Esophagus muscularis mucosa (tissue), 4 donors: ENCODE results near the gene MTCH1. TPM values are rescaled to one million over a fixed set of nuclear protein-coding genes. Genes with fewer than 3 reads are reported as not detected.
"Not testable (repeated sequence)": the region's sequence is repeated elsewhere in the genome, so short reads cannot be mapped to it uniquely, and the experiment has no call there.

Experiments
- DNase-seq: peaks from one replicate; pipeline ENCODE4 v3.0.0-alpha.2; 2017; ENCODE audit errors: extremely low spot score
- H3K27ac ChIP-seq, 4 donors: fragments of 200-600 bp; sonication (generic); replicated peaks in 1 of 4; 1 replicate in 3 of 4; 2 replicates in 1 of 4; pipeline ENCODE4 v1.5.1; 2016 to 2019; ENCODE audit warnings: mild to moderate bottlenecking in 1 of 4
- H3K27me3 ChIP-seq, 4 donors: fragments of 200-600 bp; sonication (generic); one replicate each; pipeline versions ENCODE4 v1.5.1 to v1.6.0; 2016 to 2019
- H3K36me3 ChIP-seq, 4 donors: fragments of 200-600 bp; sonication (generic); one replicate each; pipeline ENCODE4 v1.5.1; 2016 to 2019
- H3K4me1 ChIP-seq, 4 donors: fragments of 200-600 bp; sonication (generic); one replicate each; pipeline ENCODE4 v1.5.1; 2016 to 2019
- H3K4me3 ChIP-seq, 4 donors: fragments of 200-600 bp; sonication (generic); 1 replicate in 2 of 4; 2 replicates in 2 of 4; pipeline ENCODE4 v1.5.1; 2016 to 2019; ENCODE audit warnings: mild to moderate bottlenecking in 4 of 4, moderate library complexity in 1 of 4
- H3K9me3 ChIP-seq, 4 donors: fragments of 200-600 bp; sonication (generic); 1 replicate in 3 of 4; 2 replicates in 1 of 4; pipeline ENCODE4 v1.5.1; 2016 to 2019
- EP300 ChIP-seq: sonication (generic); formaldehyde crosslinking; IDR thresholded peaks from one replicate; pipeline ENCODE4 v1.6.1; 2017; ENCODE audit warnings: antibody characterized with exemption
- POLR2A ChIP-seq: fragments of 450-650 bp; IDR thresholded peaks from one replicate; pipeline ENCODE4 v1.6.1; 2017; ENCODE audit warnings: antibody characterized with exemption, moderate library complexity, mild to moderate bottlenecking, low read depth
- POLR2AphosphoS5 ChIP-seq, 2 donors: sonication (generic); formaldehyde crosslinking; IDR thresholded peaks; one replicate each; pipeline ENCODE4 v1.6.1; 2017; ENCODE audit warnings: antibody characterized with exemption in 2 of 2
- WGBS: methylation state at CpG from one replicate; pipeline ENCODE4 v1.1.5; 2018; 5-methylcytosine and 5-hydroxymethylcytosine counted together
- intact Hi-C: fragments of 100-400 bp; cut with DNase I; formaldehyde crosslinking; loops from one replicate; pipeline ENCODE4 v1.15.1; 2023
- total RNA-seq, 4 donors: library from RNA; depleted of rRNA; stranded (reverse); fragments of >200 nt; gene quantifications; one replicate each; pipeline versions ENCODE4 v1.1.0 to v1.2.1, GENCODE V29; 2016
- TF ChIP-seq, protein P1 (sequence below), 3 experiments: fragments of 200-600 bp in 2 of 3; fragments of 450-650 bp in 1 of 3; sonication (generic) in 2 of 3; IDR thresholded peaks; one replicate each; pipeline ENCODE4 v1.5.1; 2017 to 2019; ENCODE audit warnings: antibody characterized with exemption in 3 of 3, mild to moderate bottlenecking in 2 of 3, moderate library complexity in 1 of 3

MTCH1 gene
- total RNA-seq, 4 donors from 2014 or later = 205 to 258 (median 232) TPM

DNA sequence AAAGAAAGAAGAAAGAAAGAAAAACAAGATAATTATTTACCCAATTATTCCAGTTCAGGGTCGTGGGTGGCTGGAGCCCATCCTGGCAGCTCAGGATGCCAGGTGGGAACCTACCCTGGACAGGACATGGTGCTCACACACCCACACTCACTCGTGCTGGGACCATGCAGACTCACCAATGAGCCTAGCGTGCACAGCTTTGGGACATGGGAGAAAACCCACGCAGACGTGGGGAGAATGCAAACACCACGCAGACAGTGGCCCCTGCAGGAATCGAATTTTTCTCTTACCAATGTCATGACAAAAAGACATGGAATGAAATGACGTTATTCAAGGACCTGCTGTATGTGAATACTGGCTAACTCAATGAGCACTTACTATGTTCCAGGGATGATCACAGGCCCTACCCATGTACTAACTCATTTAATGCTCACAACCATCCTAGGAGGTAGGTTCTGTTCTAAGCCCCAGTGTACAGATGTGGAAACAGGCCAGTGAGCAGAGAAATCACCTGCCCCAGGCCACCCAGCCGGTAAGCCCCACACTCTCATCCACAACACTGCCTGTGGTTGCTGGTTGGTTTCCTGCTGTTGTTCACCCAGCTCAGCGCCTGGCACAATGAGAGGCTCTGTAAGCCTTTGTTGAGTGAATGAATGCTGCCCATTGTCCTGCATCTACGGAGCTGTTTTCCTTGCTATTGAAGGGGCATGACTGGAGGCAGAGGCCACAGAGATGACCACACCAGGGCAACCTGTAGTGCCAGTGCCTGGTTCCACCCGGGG, 38.2 kb downstream of the MTCH1 start:
- TF ChIP-seq EP300 (no peak), POLR2AphosphoS5 (IDR thresholded peaks at IDR 0.05) (no peak), POLR2A (no peak)
- TF ChIP-seq, protein P1, sequence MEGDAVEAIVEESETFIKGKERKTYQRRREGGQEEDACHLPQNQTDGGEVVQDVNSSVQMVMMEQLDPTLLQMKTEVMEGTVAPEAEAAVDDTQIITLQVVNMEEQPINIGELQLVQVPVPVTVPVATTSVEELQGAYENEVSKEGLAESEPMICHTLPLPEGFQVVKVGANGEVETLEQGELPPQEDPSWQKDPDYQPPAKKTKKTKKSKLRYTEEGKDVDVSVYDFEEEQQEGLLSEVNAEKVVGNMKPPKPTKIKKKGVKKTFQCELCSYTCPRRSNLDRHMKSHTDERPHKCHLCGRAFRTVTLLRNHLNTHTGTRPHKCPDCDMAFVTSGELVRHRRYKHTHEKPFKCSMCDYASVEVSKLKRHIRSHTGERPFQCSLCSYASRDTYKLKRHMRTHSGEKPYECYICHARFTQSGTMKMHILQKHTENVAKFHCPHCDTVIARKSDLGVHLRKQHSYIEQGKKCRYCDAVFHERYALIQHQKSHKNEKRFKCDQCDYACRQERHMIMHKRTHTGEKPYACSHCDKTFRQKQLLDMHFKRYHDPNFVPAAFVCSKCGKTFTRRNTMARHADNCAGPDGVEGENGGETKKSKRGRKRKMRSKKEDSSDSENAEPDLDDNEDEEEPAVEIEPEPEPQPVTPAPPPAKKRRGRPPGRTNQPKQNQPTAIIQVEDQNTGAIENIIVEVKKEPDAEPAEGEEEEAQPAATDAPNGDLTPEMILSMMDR (IDR thresholded peaks at IDR 0.05) = no peak
- intact Hi-C loops = no loop called here
- no peak for DNase-seq
- WGBS = 60% methylated on average over 11 of the region's 12 CpGs
- Histone ChIP-seq H3K4me3 (no peak overlapping the region), H3K27me3 (no peaks in the 10 kb centered on the region), H3K4me1 (no peaks in the 10 kb centered on the region), H3K36me3 (no peaks in the 10 kb centered on the region), H3K9me3 (no peaks in the 10 kb centered on the region), H3K27ac (no peak overlapping the region)

DNA sequence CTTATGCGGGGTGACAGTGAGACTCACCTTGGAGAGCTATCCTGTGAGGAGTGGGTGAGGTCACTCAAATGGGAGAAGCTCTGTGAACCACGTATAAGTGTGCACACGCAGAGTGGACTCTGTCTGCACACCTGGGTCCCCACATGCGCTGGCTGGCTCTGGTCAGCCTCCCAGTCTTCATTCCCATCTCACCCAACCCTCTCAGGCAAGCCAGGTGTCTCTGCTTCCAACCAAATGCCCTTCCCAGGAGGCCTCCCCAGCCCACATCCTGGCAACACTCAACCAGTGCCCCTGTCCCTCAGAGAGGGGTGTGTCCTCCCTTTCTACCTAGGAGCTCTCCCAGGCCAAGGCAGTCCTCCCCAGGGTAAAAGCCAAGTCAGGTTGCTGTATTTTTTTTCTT, 39.5 kb downstream of the MTCH1 start:
- Histone ChIP-seq H3K9me3 (no peaks in the 10 kb centered on the region), H3K4me1 (no peaks in the 10 kb centered on the region), H3K36me3 (no peaks in the 10 kb centered on the region), H3K27me3 (no peaks in the 10 kb centered on the region), H3K27ac (no peak overlapping the region), H3K4me3 (no peak overlapping the region)
- TF ChIP-seq, protein P1 (IDR thresholded peaks at IDR 0.05) = no peak
- TF ChIP-seq POLR2AphosphoS5 (IDR thresholded peaks at IDR 0.05) (no peak), EP300 (no peak), POLR2A (no peak)
- intact Hi-C loops = no loop called here
- WGBS = 70% methylated on average over 4 of the region's 4 CpGs
- no peak for DNase-seq

DNA sequence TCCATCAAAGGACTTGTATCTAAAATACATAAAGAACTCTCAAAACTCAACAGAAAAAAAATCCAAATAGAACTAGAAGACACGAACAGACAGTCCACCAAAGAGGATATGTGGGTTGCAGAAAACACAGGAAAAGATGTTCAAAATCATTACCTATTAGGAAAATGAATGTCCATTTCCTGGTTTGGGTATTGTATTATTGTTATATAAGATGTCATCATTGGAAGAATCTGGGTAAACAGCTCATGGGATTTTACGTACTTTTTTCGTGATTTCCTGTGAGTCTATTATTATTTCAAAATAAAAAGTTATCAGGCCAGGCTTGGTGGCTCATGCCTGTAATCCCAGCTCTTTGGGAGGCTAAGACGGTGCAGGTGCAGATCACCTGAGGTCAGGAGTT, 40.7 kb downstream of the MTCH1 start:
- H3K4me3 ChIP-seq = no peak overlapping the region
- no peak for DNase-seq
- no peak overlapping the region for H3K27ac ChIP-seq
- no peaks in the 10 kb centered on the region for H3K9me3 ChIP-seq
- H3K4me1 ChIP-seq = no peaks in the 10 kb centered on the region
- 88% methylated on average over 4 of the region's 4 CpGs for WGBS
- H3K27me3 ChIP-seq = peaks cover 0 to 6% (median 0%) of the 10 kb centered on the region in 4 donors
- TF ChIP-seq POLR2A (no peak), EP300 (no peak), POLR2AphosphoS5 (IDR thresholded peaks at IDR 0.05) (no peak)
- TF ChIP-seq, protein P1 (IDR thresholded peaks at IDR 0.05) = no peak
- H3K36me3 ChIP-seq = no peaks in the 10 kb centered on the region
- intact Hi-C loops = no loop called here

DNA sequence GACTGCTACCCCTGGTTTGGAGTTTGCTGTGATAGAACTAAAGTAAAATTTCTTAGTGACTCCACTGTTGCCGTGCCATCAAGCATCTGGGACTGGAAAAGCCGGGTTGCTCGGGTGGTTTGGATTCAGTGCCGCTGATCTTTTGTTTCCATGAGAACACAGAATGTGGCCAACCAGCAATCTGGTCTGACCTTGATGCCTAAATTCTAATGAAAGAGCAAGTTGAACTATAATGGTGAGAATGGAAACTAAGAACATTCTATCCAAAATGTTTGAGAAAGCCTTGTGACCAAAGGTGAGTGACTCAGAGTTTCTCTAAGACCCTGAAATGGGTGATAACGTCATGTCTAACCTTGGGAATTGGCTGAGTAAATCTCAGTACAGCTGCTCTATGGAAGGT, 41.3 kb downstream of the MTCH1 start:
- no peaks in the 10 kb centered on the region for H3K9me3 ChIP-seq
- no peaks in the 10 kb centered on the region for H3K36me3 ChIP-seq
- peaks cover 0 to 10% (median 0%) of the 10 kb centered on the region in 4 donors for H3K27me3 ChIP-seq
- H3K4me1 ChIP-seq = no peaks in the 10 kb centered on the region
- no peak overlapping the region for H3K4me3 ChIP-seq
- WGBS = 81% methylated on average over 4 of the region's 5 CpGs
- TF ChIP-seq, protein P1 (IDR thresholded peaks at IDR 0.05) = no peak
- TF ChIP-seq POLR2AphosphoS5 (IDR thresholded peaks at IDR 0.05) (no peak), POLR2A (no peak), EP300 (no peak)
- no peak for DNase-seq
- intact Hi-C loops = no loop called here
- no peak overlapping the region for H3K27ac ChIP-seq

DNA sequence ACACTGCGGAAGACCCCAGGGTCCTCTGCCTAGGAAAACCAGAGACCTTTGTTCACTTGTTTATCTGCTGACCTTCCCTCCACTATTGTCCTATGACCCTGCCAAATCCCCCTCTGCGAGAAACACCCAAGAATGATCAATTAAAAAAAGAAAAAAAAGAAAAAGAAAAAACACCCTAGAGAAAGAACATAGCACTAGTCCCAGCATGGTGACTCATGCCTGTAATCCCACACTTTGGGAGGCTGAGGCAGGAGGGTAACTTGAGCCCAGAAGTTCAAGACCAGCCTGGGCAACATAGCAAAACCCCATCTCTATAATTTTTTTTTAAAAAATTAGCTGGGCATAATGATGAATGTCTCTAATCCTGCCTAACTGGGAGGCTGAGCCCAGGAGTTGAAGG, 43.7 kb downstream of the MTCH1 start:
- H3K4me3 ChIP-seq, H3K4me1 ChIP-seq, H3K27me3 ChIP-seq, DNase-seq, H3K36me3 ChIP-seq, H3K9me3 ChIP-seq, H3K27ac ChIP-seq, intact Hi-C loops: not testable (repeated sequence)
- WGBS = 79% methylated on average over 2 of the region's 2 CpGs

DNA sequence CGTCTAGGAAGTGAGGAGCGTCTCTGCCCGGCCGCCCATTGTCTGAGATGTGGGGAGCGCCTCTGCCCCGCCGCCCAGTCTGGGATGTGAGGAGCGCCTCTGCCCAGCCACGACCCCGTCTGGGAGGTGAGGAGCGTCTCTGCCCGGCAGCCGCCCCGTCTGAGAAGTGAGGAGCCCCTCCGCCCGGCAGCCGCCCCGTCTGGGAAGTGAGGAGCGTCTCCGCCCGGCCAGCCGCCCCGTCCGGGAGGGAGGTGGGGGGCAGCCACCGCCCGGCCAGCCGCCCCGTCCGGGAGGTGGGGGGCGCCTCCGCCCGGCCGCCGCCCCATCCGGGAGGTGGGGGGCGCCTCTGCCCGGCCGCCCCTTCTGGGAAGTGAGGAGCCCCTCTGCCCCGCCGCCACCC, 44.4 kb downstream of the MTCH1 start:
- H3K27me3 ChIP-seq, H3K4me1 ChIP-seq, H3K4me3 ChIP-seq, H3K27ac ChIP-seq, H3K9me3 ChIP-seq, H3K36me3 ChIP-seq, DNase-seq, intact Hi-C loops: not testable (repeated sequence)
- 100% methylated on average over 6 of the region's 40 CpGs for WGBS
